ENCODE data around the gene TMEM132A.

DNA sequence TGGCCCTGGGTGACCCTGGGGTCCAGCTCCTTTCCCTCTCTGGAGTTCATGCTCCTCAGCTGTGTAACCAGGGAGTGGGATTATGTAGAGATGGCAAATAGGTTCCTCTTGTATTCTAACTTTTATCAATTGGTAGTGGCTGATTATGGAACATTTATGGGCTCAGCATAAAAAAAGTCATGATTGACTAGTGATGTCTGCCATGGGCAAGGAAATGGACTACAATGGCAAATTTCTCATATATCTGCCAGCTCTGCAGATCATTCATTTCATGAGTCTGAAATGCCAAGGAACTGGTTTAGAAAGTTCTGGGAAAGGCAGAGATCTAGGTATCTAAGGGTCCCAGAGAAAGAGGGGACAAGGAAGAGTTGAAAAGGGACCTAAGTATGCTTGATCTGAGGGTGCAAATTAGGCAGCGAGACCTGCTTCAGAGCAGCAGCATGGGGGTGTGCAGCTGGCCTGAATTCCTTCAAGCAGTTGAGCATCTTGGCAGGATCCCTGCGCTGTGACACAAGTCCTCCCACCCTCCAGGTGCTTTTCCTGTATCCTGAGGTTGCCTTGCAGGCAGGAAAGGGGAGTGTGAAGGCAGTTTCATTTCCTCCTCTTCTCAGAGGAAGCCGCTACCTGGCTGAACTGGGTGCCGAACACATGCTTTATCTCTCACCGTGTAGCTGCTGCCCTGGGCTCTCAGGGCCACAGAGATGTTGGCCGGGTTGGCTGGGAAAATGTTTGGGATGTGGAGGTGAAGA, 17.3 kb downstream of the TMEM132A start:
- TF ChIP-seq EP300 (IDR thresholded peaks at IDR 0.05) = no peak
- TF ChIP-seq POLR2A (IDR thresholded peaks at IDR 0.05) = no peak

Data from sigmoid colon (tissue), 4 donors.